ENCODE results near the gene CANX.

DNA sequence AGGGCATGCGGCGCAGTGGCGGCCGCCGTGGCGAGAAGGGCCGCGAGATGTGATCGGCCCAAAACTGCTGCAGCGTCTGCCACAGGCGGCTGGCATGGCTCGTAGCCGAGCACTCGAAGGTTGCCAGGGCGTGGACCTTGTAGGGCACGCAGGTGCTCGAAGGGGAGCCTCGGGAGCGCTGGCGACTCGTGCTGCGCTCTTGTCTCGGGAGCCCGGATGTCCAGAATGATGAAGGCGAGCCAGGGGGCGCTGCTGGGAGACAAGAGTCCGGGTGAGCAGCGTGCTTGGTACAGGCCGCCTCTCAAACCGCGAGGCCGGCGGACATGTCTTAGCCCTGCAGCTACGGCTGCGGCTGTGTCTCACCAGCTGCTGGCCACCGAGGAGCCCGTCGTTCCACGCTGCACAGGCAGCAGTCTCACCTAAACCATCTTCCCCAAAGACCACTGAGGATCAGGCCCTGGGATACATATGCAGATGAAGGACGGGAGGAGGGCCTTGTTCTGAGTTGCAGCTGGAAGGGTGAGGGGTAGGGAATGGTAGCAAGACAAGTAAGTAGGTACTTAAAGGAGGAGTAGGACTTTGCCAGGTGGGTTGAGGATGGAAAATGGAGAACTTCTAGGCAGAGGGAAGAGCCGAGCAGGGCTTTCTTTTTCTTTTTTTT lies 19.6 kb upstream of the CANX start:
- TF ChIP-seq POLR3A (IDR thresholded peaks at IDR 0.05; ENCODE audit: borderline replicate concordance, extremely low read depth, insufficient read depth, insufficient read length): no peak
- TF ChIP-seq, protein P1, sequence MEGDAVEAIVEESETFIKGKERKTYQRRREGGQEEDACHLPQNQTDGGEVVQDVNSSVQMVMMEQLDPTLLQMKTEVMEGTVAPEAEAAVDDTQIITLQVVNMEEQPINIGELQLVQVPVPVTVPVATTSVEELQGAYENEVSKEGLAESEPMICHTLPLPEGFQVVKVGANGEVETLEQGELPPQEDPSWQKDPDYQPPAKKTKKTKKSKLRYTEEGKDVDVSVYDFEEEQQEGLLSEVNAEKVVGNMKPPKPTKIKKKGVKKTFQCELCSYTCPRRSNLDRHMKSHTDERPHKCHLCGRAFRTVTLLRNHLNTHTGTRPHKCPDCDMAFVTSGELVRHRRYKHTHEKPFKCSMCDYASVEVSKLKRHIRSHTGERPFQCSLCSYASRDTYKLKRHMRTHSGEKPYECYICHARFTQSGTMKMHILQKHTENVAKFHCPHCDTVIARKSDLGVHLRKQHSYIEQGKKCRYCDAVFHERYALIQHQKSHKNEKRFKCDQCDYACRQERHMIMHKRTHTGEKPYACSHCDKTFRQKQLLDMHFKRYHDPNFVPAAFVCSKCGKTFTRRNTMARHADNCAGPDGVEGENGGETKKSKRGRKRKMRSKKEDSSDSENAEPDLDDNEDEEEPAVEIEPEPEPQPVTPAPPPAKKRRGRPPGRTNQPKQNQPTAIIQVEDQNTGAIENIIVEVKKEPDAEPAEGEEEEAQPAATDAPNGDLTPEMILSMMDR (IDR thresholded peaks at IDR 0.05 in 2 of 3, conservative IDR thresholded peaks at IDR 0.05 in 1 of 3; ENCODE audit: insufficient read depth in 2 of 3, low read depth in 1 of 3, low read length in 3 of 3): no peak
- TF ChIP-seq POLR2A (conservative IDR thresholded peaks at IDR 0.05): no peak
- no peak for TF ChIP-seq EZH2 (IDR thresholded peaks at IDR 0.05; ENCODE audit: borderline replicate concordance, low read depth, low read length)
- no peak for TF ChIP-seq GATAD2A (IDR thresholded peaks at IDR 0.05)
- TF ChIP-seq SIN3A (IDR thresholded peaks at IDR 0.05; ENCODE audit: borderline replicate concordance in 2 of 2, control insufficient read depth in 1 of 2, low read depth in 2 of 2, low read length in 2 of 2): no peak
- no peak for TF ChIP-seq FOS (IDR thresholded peaks at IDR 0.05; ENCODE audit: extremely low read depth, insufficient read length)
- TF ChIP-seq ZNF263 (CRISPR knock-in tag; IDR thresholded peaks at IDR 0.05; ENCODE audit: borderline replicate concordance): no peak; the same call in 1 of the 2 replicates
- no peak for TF ChIP-seq GABPA (tag; conservative IDR thresholded peaks at IDR 0.05; ENCODE audit: low read depth)
- TF ChIP-seq BHLHE40 (IDR thresholded peaks at IDR 0.05; ENCODE audit: low read length): no peak
- no peak for TF ChIP-seq RAD51 (IDR thresholded peaks at IDR 0.05; ENCODE audit: borderline replicate concordance, low read depth)
- TF ChIP-seq, protein P2, sequence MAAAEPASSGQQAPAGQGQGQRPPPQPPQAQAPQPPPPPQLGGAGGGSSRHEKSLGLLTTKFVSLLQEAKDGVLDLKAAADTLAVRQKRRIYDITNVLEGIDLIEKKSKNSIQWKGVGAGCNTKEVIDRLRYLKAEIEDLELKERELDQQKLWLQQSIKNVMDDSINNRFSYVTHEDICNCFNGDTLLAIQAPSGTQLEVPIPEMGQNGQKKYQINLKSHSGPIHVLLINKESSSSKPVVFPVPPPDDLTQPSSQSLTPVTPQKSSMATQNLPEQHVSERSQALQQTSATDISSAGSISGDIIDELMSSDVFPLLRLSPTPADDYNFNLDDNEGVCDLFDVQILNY (CRISPR knock-in tag; IDR thresholded peaks at IDR 0.05): peak; percentile 95; the same call in 1 of the 2 replicates
- TF ChIP-seq PTBP1 (IDR thresholded peaks at IDR 0.05; ENCODE audit: low read depth, low read length): no peak
- TF ChIP-seq TAF1 (IDR thresholded peaks at IDR 0.05; ENCODE audit: control insufficient read depth, extremely low read depth, insufficient read depth, low read length, severe bottlenecking): no peak
